ENCODE results near the gene CHMP6.

The CHMP6 gene

DNA sequence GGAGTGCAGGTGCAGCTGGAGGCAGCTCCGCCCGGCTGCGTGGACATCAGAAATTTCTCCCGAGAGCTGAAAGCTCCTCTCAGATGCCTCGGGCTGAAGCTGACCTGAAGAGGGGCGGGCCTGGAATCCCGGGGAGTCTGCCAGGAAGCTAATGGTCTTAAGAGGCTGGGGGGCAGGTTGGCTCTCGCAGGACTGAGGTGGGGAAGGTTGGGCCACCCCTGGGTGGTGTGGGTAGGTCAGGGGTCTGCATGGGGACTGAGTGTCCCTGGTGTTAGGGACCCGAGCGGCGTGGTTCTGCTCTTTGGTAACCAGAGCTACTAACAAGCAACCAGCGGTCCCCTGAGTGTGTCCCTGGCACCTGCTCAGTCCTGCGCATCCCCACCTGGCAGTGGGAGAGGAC, 3.5 kb downstream of the CHMP6 start:
- DNase-seq = no peak

- no peak for DNase-seq
These were observed 5.0 kb downstream of the CHMP6 start for GRCh38 chr17:80996422-80997305.

DNA sequence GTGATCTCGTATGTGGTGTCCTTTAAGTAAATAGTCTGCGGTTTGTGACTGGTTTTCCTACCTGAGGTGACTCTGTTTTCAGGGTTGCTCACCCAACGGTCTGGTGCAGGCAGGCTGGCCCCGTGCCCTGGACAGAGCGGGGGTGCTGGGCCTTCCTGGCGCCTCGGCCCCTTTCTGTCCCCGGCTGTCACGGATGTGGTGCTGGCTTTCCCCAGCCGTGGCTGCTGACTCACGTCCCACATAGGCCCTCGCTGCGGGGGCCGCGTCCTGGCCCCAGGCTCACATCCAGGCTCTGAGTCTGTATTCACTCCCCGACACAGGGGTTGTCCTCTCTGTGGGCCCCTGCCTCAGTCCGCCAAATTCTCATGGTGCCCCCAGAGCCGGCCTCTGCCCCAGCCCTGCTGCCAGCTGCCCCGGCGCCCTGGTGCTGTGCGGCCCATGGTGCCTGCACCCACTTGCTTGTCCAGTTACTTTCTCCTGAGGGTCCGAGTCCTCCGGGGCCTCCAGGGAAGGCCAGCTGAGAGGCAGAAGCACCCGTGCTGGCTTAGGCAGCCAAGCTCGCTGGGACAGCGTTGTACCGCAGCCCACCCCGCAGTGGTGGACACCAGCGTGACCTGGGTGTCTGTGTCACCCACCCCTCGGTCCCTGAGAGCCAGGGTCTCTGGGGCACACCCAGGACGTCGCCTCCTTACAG, 5.9 kb downstream of the CHMP6 start:
- DNase-seq = no peak

- DNase-seq = no peak
These were observed 6.6 kb downstream of the CHMP6 start for GRCh38 chr17:80998118-80998747.

DNA sequence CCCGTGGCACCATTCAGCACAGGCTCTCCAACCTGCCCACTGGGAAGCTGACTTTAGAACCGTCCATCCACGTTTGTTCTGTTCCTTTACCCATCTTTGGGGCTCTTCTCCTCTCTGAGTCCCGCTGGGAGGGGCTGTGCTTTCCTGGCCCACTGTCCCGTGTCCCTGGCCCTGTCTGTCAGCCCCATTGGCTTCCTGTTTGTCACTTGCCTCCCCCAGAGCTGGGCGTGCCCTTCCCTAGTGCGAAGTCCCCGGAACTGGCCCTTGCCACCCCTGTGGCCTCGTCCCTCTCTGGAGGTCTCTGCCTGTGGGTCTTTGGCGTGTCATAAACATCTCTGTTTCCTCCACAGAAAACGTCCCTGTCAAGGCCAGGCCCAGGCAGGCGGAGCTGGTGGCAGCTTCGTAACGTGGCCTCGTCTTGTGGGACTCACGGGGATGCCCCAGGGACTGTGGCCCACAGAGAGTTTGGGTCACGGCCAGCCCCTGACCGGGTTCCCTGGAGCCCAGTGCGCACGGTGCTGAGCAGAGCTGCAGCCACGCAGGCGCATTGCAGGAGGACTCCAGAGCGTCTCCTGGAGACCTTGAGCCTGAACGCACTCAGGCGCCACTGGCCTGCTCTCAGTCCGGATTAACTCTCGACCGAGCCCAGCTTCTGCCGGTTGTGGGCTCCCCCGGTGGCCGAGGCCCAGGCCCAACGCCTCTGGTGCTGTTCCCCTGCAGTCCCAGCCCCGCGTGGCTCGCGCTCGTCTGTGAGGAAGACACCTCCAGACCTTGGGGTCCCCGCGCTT, 7.3 kb downstream of the CHMP6 start:
- no peak for DNase-seq

DNA sequence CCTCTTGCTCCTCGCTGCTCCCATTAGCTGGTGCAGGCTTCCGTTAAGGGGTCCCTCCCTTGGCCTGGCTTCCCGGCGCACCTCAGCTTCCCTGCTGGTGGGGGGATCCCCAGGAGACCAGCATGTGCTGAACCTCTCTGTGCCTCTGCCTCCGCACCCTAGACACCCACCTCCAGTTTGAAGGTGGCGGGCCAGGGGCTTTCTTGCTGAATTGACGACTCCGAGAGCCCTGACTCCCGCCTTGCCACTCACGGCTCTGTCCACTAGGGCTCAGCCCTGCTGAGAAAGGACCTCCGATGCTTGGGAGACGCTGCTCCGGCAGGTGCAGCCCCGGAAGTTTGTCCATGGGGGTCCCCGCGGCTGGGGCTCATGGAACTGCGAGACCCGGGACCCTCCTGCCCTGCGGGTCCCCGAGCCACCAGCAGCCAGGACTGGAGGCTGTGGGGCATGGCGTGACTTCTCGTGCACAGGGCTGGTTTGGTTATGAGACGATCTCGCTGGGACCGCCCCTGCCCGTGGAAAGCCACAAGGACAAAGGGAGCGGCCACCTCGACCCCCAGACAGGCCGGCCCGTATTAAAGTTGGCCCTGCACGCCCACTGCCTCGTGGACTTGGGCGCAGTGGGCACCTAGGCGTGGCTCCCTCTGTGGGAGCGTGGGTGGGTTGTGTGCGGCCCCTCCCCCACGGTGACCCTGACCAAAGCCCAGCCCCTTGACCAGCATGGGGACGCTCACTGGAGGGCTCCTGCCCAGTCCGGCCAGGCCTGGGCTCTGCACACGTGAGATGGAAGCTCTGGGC, 8.1 kb downstream of the CHMP6 start:
- DNase-seq = no peak

DNA sequence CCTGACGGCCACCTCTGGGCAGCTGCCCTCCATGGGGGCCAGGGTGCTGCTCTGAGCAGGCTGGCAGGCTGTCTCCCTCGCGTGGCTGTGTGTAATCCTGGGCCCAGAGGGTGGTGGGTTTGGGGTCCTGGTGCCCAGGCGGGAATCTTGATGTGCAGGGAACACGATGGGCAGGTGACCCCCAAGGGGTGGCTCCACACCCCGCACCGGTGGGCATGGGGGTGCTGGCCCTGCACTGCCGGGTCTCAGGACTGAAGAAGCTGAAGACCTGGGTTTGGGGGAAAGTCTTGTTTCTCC, 8.6 kb downstream of the CHMP6 start:
- no peak for DNase-seq

GRCh38 chr17:81000631-81001357, 9.2 kb downstream of the CHMP6 start:
- DNase-seq = no peak

DNA sequence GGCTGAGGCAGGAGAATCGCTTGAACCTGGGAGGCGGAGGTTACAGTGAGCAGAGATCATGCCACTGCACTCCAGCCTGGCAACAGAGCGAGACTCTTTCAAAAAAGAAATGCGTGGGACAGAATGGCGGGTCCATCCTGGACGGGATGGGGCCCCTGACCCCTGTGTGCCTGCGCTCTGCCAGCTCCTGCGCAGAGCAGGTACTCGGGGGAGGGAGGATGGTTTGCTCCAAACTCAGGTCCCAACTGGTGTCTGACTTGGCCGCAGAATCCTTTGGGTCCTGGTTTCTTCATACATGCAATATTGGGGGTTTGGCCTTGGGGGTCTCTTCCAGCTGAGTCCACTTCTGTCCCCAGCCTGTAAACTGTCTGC, 10.4 kb downstream of the CHMP6 start:
- no peak for DNase-seq

GRCh38 chr17:81002409-81003361, 11.0 kb downstream of the CHMP6 start:
- no peak for DNase-seq

DNA sequence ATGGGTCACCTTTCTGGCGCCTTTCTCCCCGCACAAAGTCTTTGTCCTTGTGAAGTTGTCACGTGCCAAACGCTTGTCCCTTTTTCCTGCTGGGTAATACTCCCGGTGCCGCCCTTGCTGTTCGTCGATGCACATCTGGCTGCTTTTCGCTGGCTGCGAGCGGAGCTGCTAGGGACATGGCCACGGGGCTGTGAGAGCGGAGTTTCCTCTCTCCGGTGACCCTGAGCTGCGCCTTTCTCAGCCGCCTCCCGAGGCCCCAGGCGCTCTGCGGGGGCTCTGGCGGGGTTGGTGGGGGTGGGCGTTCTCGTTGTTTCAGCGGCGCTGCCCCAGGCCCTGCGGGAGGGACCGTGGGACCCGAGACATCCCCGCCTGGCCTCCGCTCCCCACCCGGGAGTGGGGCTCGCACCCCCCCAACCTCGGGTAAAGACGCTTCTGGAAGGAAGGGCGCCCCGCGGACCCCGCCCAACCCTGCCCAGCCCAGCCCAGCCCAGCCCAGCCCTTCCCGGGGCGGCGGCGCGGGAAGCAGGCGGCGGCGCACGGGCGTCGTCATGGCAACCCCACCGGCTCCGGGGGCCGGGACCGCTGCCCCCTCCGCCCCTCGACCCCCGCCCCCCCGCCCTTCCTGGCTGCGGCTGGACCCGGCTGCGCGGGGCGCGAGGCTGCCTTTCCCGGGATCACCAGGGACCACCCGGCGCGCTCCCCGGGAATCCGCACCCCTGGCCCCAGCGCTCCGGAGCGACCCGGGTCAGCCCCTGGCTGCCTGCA, 12.3 kb downstream of the CHMP6 start:
- DNase-seq = no peak

DNA sequence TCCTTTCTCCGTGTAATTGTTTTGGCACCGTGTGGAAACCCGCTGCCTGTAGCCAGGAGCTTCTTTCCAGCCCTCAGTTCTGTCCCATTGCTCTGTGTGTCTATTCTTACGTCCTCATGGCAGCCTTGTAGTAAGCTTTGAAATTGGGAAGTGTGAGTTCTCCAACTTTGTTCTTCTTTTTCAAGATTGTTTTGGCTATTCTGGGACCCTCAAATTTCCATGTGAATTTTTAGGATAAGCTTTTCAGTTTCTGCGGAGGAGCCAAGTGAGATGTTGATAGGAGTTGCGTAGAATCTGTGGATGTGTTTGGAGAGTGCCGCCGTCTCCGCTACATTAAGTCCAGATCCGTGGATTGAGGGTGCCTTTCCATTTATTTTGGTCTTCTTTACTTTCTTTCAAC, 15.2 kb downstream of the CHMP6 start:
- DNase-seq = no peak

DNA sequence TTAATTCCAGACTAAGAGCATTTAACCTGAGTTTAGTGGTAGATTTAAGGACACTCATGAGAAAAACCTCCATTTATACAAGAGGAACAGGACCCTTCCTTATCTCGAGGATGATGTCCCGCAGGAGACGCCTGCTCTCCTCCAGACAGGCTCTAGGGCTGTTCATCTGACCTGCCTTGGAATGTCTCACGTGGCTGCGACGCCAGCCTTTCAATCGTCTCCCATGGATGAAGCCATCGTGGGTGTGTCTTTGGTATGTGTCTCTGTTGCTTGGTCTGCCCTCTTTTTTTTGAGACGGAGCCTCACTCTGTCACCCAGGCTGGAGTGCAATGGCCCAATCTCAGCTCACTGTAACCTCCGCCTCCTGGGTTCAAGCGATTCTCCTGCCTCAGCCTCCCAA, 16.5 kb downstream of the CHMP6 start:
- no peak for DNase-seq

- no peak for DNase-seq
These were observed 17.5 kb downstream of the CHMP6 start for GRCh38 chr17:81009136-81009535.

DNA sequence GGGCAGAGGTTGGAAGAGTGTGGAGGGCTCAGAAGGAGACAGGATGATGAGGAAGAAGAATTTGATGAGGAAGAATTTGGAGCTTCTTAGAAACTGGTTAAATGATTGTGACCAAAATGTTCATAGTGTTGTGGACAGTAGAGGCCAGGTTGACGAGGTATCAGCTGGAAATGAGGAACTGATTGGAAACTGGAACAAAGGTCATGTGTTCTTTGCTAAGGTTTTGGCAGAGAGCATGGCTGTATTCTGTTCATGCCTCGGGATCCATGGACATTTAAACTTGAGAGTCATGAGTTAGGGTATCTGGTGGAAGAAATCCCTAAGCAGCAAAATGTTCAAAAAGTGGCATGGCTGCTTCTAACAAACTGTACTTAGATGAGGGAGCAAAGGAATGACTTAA, 19.3 kb downstream of the CHMP6 start:
- DNase-seq = no peak

GRCh38 chr17:81011951-81012350, 20.3 kb downstream of the CHMP6 start:
- no peak for DNase-seq

DNA sequence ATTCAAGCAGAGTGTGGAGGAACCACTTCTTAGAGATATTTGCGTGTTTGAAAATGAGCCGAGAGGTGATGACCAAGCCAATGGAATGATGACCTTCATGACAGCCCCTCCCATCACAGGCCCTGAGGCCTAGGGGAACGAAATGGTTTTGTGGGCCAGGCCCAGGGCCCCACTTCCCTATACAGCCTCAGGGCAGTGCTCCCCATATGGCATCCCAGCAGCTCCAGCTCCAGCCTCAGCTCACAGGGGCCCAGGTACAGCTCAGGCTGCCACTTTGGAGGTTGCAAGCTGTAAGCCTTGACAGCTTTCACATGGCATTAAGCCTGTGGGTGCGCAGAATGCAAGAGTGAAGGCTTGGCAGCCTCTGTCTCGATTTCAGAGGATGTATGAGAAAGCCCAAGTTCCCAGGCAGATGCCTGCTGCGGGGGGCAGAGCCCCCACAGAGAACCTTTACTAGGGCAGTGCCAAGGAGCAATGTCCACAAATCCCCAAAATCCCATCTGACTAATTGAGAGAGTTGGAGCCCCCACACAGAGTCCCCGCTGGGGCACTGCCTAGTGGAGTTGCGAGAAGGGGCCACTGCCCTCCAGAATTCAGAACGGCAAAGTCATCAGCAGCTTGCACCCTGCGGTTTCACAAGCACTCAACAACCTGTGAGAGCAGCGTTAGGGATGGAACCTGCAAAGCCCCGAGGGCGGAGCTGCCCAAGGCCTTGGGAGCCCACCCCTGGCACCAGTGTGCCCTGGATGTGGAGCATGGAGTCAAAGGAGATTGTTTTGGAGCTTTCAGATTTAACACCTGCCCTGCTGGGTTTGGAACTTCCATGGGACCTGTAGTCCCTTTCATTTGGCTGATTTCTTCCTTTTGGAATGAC, 21.2 kb downstream of the CHMP6 start:
- no peak for DNase-seq

DNA sequence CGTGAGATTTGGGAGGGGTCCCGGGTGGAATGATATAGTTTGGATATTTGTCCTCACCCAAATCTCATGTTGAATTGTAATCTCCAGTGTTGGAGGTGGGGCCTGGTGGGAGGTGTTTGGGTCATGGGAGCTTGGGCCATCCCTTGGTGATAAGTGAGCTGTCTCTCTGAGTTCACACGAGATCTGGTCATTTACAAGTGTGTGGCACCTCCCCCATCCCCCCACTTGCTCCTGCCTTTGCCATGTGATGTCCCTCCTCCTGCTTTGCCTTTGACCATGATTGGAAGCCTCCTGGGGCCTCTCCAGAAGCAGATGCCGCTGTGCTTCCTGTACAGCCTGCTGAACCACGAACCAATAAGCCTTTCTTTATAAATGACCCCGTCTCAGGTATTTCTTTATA, 22.0 kb downstream of the CHMP6 start:
- no peak for DNase-seq

GRCh38 chr17:81015136-81015535, 23.5 kb downstream of the CHMP6 start:
- no peak for DNase-seq

Data from NK-92 treated with Interleukin-12 subunit alpha and Interleukin-12 subunit beta, amount 100 ng/mL, for 24 hours (cell line).